HepG2 (cell line): ENCODE measurements around the gene TMEM131L. TPM values are rescaled to one million over a fixed set of nuclear protein-coding genes. Genes with fewer than 3 reads are reported as not detected.

Source experiments
- ATAC-seq: fragments of 200-7000 bp; cut with Tn5 transposase; 3 replicates; pipeline ENCODE4 v1.9.1; 2020; ENCODE audit warnings: mild to moderate bottlenecking, moderate library complexity
- BruUV-seq: library from RNA; stranded (reverse); fragments of 400-500 nt; replicated peaks from 2 replicates; lab custom pipeline; 2021; lab: Mats Ljungman, UMichigan
- CTCF ChIA-PET: fragments of 300-600 bp; formaldehyde crosslinking; extraction: SDS; loops from one replicate; lab custom pipeline; 2021; ENCODE audit warnings: low total read pairs, inconsistent platforms, low intra/inter-chr PET ratio; lab: Yijun Ruan, JAX
- POLR2A ChIA-PET: fragments of 350-600 bp; sonication (Branson Sonifier 250); formaldehyde crosslinking; loops from one replicate; lab custom pipeline; 2020; ENCODE audit warnings: antibody characterized with exemption, inconsistent platforms; lab: Yijun Ruan, JAX
- DNase-seq: peaks from one replicate; pipeline ENCODE4 v3.0.0-alpha.2; 2015; ENCODE audit warnings: low spot score
- FAIRE-seq: peaks from 3 replicates; lab custom pipeline; 2011; peaks lifted over from hg19 to GRCh38; lab: Jason Lieb, UNC
- H2AFZ ChIP-seq: one replicate; pipeline ENCODE4 v1.6.1; 2011; ENCODE audit warnings: low read length, inconsistent platforms
- H3K27ac ChIP-seq: fragments of 300-600 bp; 3 replicates; pipeline ENCODE4 v1.8.0; 2011; ENCODE audit warnings: mixed run types, mild to moderate bottlenecking, mixed read lengths, low read length, inconsistent platforms; ENCODE audit not compliant: insufficient read depth; ENCODE audit errors: extremely low read length
- H3K27me3 ChIP-seq, 2 experiments: fragments of 200-600 bp in 1 of 2; 2 replicates in 1 of 2; 3 replicates in 1 of 2; pipeline versions ENCODE4 v1.6.0 to v1.8.0; 2011; ENCODE audit warnings: low read length in 2 of 2, mild to moderate bottlenecking in 2 of 2, moderate library complexity in 2 of 2, inconsistent platforms in 1 of 2; ENCODE audit not compliant: insufficient read depth in 2 of 2, control insufficient read depth in 1 of 2
- H3K36me3 ChIP-seq, 2 experiments: fragments of 200-600 bp in 1 of 2; replicated peaks in 1 of 2; 2 replicates in 1 of 2; 3 replicates in 1 of 2; pipeline versions ENCODE4 v1.5.1 to v1.8.0; 2011; ENCODE audit warnings: low read length in 2 of 2, inconsistent platforms in 1 of 2; ENCODE audit not compliant: insufficient read depth in 2 of 2, control insufficient read depth in 1 of 2
- H3K4me1 ChIP-seq: 2 replicates; pipeline ENCODE4 v1.5.1; 2012; ENCODE audit warnings: low read length, inconsistent platforms; ENCODE audit not compliant: insufficient read depth
- H3K4me2 ChIP-seq: 2 replicates; pipeline ENCODE4 v1.6.0; 2011; ENCODE audit warnings: low read depth, low read length, inconsistent platforms
- H3K4me3 ChIP-seq, 3 experiments: fragments of 200-600 bp in 1 of 3; sonication (generic), shearing (Covaris generic) in 1 of 3; replicated peaks in 1 of 3; 2 replicates each; pipeline ENCODE4 v1.5.1; 2011 to 2016; ENCODE audit warnings: low read length in 3 of 3, inconsistent platforms in 2 of 3, low read depth in 2 of 3, mild to moderate bottlenecking in 2 of 3, control low read depth in 1 of 3, mixed read lengths in 1 of 3; ENCODE audit not compliant: insufficient read depth in 1 of 3
- H3K79me2 ChIP-seq: one replicate; pipeline ENCODE4 v1.6.1; 2011; ENCODE audit warnings: low read length, inconsistent platforms; ENCODE audit not compliant: insufficient read depth
- H3K9ac ChIP-seq: 2 replicates; pipeline ENCODE4 v1.6.0; 2011; ENCODE audit warnings: mild to moderate bottlenecking, low read depth, low read length, inconsistent platforms; ENCODE audit not compliant: insufficient read depth
- H3K9me3 ChIP-seq: 2 replicates; pipeline ENCODE4 v1.5.1; 2012; ENCODE audit warnings: mild to moderate bottlenecking, low read length
- H4K20me1 ChIP-seq: 2 replicates; pipeline ENCODE4 v1.6.0; 2011; ENCODE audit warnings: inconsistent platforms, mild to moderate bottlenecking, low read length, moderate library complexity; ENCODE audit not compliant: insufficient read depth
- CREM ChIP-seq, 2 experiments: sonication (generic) in 1 of 2; formaldehyde crosslinking in 1 of 2; IDR thresholded peaks; 2 replicates each; pipeline versions ENCODE4 v1.4.0 to v1.6.1; 2016 to 2020; ENCODE audit warnings: antibody characterized with exemption in 1 of 2, mild to moderate bottlenecking in 1 of 2, missing genetic modification reagents in 1 of 2
- EED ChIP-seq: sonication (generic); formaldehyde crosslinking; IDR thresholded peaks from 2 replicates; pipeline ENCODE4 v1.5.0; 2020; ENCODE audit warnings: mild to moderate bottlenecking, missing genetic modification reagents
- GTF3A ChIP-seq: sonication (generic); formaldehyde crosslinking; conservative IDR thresholded peaks from 2 replicates; pipeline ENCODE4 v1.4.0; 2020; ENCODE audit warnings: mild to moderate bottlenecking, missing genetic modification reagents
- HOXA5 ChIP-seq: sonication (generic); formaldehyde crosslinking; IDR thresholded peaks from 2 replicates; pipeline ENCODE4 v1.4.0; 2020; ENCODE audit warnings: missing genetic modification reagents
- KMT2A ChIP-seq: sonication (generic); formaldehyde crosslinking; IDR thresholded peaks from 2 replicates; pipeline ENCODE4 v1.4.0; 2020; ENCODE audit warnings: missing genetic modification reagents
- MAFF ChIP-seq: IDR thresholded peaks from 2 replicates; pipeline ENCODE4 v1.6.1; 2011; ENCODE audit warnings: low read depth, low read length, improper control_type of control experiment
- STAT5B ChIP-seq: sonication (generic); formaldehyde crosslinking; IDR thresholded peaks from 2 replicates; pipeline ENCODE4 v1.4.0; 2020; ENCODE audit warnings: missing genetic modification reagents
- TAF15 ChIP-seq: fragments of 200-400 bp; formaldehyde crosslinking; IDR thresholded peaks from one replicate; pipeline ENCODE4 v1.6.1; 2018; ENCODE audit warnings: mild to moderate bottlenecking, low read depth, low read length; ENCODE audit not compliant: poor library complexity, severe bottlenecking
- ZFP37 ChIP-seq: sonication (generic); formaldehyde crosslinking; IDR thresholded peaks from 2 replicates; pipeline ENCODE4 v1.4.0; 2020; ENCODE audit warnings: missing genetic modification reagents, borderline replicate concordance
- ZNF230 ChIP-seq: sonication (generic); formaldehyde crosslinking; IDR thresholded peaks from 2 replicates; pipeline ENCODE4 v1.4.0; 2020; ENCODE audit warnings: mild to moderate bottlenecking, missing genetic modification reagents
- ZNF235 ChIP-seq: sonication (generic); formaldehyde crosslinking; IDR thresholded peaks from 2 replicates; pipeline ENCODE4 v1.8.1; 2023; ENCODE audit warnings: mild to moderate bottlenecking, missing genetic modification reagents, borderline replicate concordance
- ZNF556 ChIP-seq: sonication (generic); formaldehyde crosslinking; IDR thresholded peaks from 2 replicates; pipeline ENCODE4 v1.4.0; 2020; ENCODE audit warnings: mild to moderate bottlenecking, missing genetic modification reagents, borderline replicate concordance
- ZNF761 ChIP-seq: sonication (generic); formaldehyde crosslinking; conservative IDR thresholded peaks from 2 replicates; pipeline ENCODE4 v1.4.0; 2020; ENCODE audit warnings: mild to moderate bottlenecking, missing genetic modification reagents
- ZNF782 ChIP-seq: sonication (generic); formaldehyde crosslinking; IDR thresholded peaks from 2 replicates; pipeline ENCODE4 v1.4.0; 2020; ENCODE audit warnings: missing genetic modification reagents, mild to moderate bottlenecking, borderline replicate concordance
- WGBS: methylation state at CpG from one replicate; pipeline ENCODE4 v1.1.6; 2017; ENCODE audit warnings: low lambda C conversion rate; 5-methylcytosine and 5-hydroxymethylcytosine counted together
- in situ Hi-C: cut with HindIII; loops from 2 replicates; pipeline ENCODE4 v1.10.0; 2017; ENCODE audit warnings: low pct_unique_long_range_greater_than_20kb; ENCODE audit not compliant: extremely low pct_ligation_motif_present
- intact Hi-C: fragments of 100-400 bp; cut with micrococcal nuclease; formaldehyde crosslinking; loops from one replicate; pipeline ENCODE4 v1.10.0; 2022; ENCODE audit not compliant: unreplicated experiment
- polyA plus RNA-seq, 8 experiments: library from polyadenylated mRNA; depleted of rRNA in 3 of 8; stranded (reverse) in 7 of 8; unstranded in 1 of 8; fragments of >200 nt; fragmentation: Illumina TruSeq in 4 of 8; extraction: Trizol in 4 of 8; gene quantifications; 2 replicates each; pipeline versions ENCODE4 v1.2.1 to v1.2.3, GENCODE V29; 2011 to 2016; ENCODE audit warnings: low read depth in 4 of 8, missing spikeins in 1 of 8, mixed read lengths in 1 of 8; ENCODE audit not compliant: insufficient read depth in 1 of 8
- total RNA-seq, 5 experiments: library from RNA; depleted of rRNA; stranded (reverse); fragments of >200 nt; fragmentation: Illumina TruSeq; extraction: Trizol; gene quantifications; 2 replicates each; pipeline ENCODE4 v1.2.3, GENCODE V29; 2016; ENCODE audit warnings: low read depth in 1 of 5
- TF ChIP-seq, protein P1 (sequence below): sonication (generic); formaldehyde crosslinking; IDR thresholded peaks from 2 replicates; pipeline ENCODE4 v1.5.0; 2020; ENCODE audit warnings: mild to moderate bottlenecking, missing genetic modification reagents, borderline replicate concordance
- TF ChIP-seq, protein P2 (sequence below): sonication (generic); formaldehyde crosslinking; IDR thresholded peaks from 2 replicates; pipeline ENCODE4 v1.4.0; 2020; ENCODE audit warnings: mild to moderate bottlenecking, missing genetic modification reagents

The TMEM131L gene
- total and polyA plus RNA-seq, 2 of the 13 experiments (the other 11 are each of a cell fraction or from before 2014, with no cell fraction given), result 2.2 to 4.5 TPM

- Histone ChIP-seq H4K20me1 (no peaks in the 10 kb centered on the region), H3K36me3 (no peaks in the 10 kb centered on the region), H2AFZ (no peak overlapping the region), H3K4me2 (no peak overlapping the region), H3K4me1 (no peaks in the 10 kb centered on the region), H3K27ac (no peak overlapping the region), H3K9me3 (peaks cover 5% of the 10 kb centered on the region), H3K27me3 (0 out of 5 replicates have a peak, but pooled peaks cover 0 to 4% of the 10 kb centered on the region in 2 experiments), H3K79me2 (no peaks in the 10 kb centered on the region), H3K4me3 (no peak overlapping the region), H3K9ac (no peak overlapping the region)
- DNase-seq, result no peak
- ATAC-seq, result no peak
- POLR2A ChIA-PET, result no interaction called here
- CTCF ChIA-PET, result no interaction called here
- WGBS, result 75% methylated on average over 1 of the region's 1 CpG
- no TSS peak for BruUV-seq
- in situ Hi-C loops (no loop called here), intact Hi-C loops (loop anchor here (10.0 kb wide), 1 partner anchor 212 kb away; no protein-coding TSS in a partner anchor)
- TF ChIP-seq KMT2A (CRISPR knock-in tag) (no peak), CREM (IDR thresholded peaks at IDR 0.05) (no peak), CREM (CRISPR knock-in tag; IDR thresholded peaks at IDR 0.05) (no peak), MAFF (no peak), STAT5B (no peak), HOXA5 (CRISPR knock-in tag) (no peak), ZFP37 (CRISPR knock-in tag) (no peak), EED (CRISPR knock-in tag) (no peak), ZNF761 (CRISPR knock-in tag) (no peak), ZNF782 (CRISPR knock-in tag) (no peak), GTF3A (CRISPR knock-in tag) (no peak), TAF15 (no peak), ZNF235 (CRISPR knock-in tag) (no peak), ZNF556 (CRISPR knock-in tag) (no peak), ZNF230 (CRISPR knock-in tag) (no peak)
- TF ChIP-seq, protein P1, sequence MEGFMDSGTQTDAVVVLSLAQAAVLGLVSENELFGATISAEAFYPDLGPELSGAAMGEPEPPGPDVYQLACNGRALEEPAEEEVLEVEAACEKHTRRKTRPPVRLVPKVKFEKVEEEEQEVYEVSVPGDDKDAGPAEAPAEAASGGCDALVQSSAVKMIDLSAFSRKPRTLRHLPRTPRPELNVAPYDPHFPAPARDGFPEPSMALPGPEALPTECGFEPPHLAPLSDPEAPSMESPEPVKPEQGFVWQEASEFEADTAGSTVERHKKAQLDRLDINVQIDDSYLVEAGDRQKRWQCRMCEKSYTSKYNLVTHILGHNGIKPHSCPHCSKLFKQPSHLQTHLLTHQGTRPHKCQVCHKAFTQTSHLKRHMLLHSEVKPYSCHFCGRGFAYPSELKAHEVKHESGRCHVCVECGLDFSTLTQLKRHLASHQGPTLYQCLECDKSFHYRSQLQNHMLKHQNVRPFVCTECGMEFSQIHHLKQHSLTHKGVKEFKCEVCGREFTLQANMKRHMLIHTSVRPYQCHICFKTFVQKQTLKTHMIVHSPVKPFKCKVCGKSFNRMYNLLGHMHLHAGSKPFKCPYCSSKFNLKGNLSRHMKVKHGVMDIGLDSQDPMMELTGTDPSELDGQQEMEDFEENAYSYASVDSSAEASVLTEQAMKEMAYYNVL (CRISPR knock-in tag), result no peak
- TF ChIP-seq, protein P2, sequence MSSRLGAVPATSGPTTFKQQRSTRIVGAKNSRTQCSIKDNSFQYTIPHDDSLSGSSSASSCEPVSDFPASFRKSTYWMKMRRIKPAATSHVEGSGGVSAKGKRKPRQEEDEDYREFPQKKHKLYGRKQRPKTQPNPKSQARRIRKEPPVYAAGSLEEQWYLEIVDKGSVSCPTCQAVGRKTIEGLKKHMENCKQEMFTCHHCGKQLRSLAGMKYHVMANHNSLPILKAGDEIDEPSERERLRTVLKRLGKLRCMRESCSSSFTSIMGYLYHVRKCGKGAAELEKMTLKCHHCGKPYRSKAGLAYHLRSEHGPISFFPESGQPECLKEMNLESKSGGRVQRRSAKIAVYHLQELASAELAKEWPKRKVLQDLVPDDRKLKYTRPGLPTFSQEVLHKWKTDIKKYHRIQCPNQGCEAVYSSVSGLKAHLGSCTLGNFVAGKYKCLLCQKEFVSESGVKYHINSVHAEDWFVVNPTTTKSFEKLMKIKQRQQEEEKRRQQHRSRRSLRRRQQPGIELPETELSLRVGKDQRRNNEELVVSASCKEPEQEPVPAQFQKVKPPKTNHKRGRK, result no peak
- FAIRE-seq, result no peak
These were observed 180.8 kb downstream of the TMEM131L start for GRCh38 chr4:153646978-153647377.
